Measurements from ENCODE around the gene TRPC4AP. TPM values are rescaled to one million over a fixed set of nuclear protein-coding genes. Genes with fewer than 3 reads are reported as not detected.
A peak's percentile ranks its signal among the peaks of the same experiment; 100 is the strongest.

The TRPC4AP gene
- total and polyA plus RNA-seq, 11 donors = 21.2 to 51.8 (median 38.6) TPM

GRCh38 chr20:35091816-35092523 lies 637 bp downstream of the TRPC4AP start:
- H3K4me1 ChIP-seq = peaks cover 4 to 53% (median 40%) of the 10 kb centered on the region in 12 donors
- intact Hi-C loops (cut with DNase I) = loop anchor here in 7 of 10 donors (2.0 to 10.0 kb wide), 9 partner anchors 55 to 257 kb away; partner anchors contain the start of genes GGT7 (in 5 of the 7), ACSS2 (in 2 of the 7), EDEM2 (in 2 of the 7) and GSS (in 1 of the 7)

DNA sequence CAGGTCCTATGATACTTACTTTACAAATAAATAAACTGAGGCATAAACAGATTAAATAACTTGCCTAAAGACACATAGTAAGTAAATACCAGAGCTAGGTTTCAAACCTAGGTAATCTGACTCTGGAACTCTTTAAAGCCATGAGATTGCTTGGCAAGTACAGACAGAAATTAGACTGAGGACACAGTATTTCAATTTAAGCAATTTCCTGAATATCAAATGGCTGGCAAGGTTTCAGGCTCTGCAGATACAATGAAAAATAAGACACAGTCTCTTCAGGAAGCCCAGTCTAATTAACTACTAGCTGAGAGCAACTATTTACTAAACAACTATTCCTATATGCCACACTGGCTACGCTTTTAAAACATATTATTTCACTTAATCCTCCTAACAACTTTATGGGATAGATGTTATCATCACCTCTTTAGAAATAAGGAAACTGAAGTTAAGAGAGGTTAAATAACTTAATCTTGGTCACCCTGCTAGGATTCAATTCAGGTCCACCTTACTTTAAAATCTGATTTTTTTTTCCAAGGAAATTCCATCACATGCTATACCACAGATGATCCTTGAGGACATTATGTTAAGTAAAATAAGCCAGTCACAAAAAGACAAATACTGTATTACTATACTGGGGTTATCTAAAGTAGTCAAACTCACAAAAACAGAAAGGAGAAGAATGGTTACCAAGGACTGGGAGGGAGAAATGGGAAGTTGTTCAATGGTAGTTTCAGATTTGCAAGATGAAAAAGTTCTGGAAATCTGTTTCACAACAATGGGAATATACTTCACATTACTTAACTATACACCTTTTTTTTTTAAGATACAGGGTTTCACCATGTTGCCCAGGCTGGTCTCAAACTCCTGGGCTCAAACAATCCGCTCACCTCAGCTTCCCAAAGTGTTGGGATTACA lies 4.1 kb downstream of the TRPC4AP start:
- intact Hi-C loops (cut with DNase I) = loop anchor here in 2 of 10 donors (10.0 kb wide), 2 partner anchors 54 to 74 kb away; no protein-coding TSS in a partner anchor
- no peaks in the 10 kb centered on the region for H3K27me3 ChIP-seq
- no peak overlapping the region for H3K4me3 ChIP-seq
- peaks cover 4 to 63% (median 40%) of the 10 kb centered on the region in 12 donors for H3K4me1 ChIP-seq
- ATAC-seq (no peak), DNase-seq (no peak)
- peaks cover 0 to 19% (median 11%) of the 10 kb centered on the region in 9 donors for H3K36me3 ChIP-seq
- H3K27ac ChIP-seq = peak overlapping the region in 1 of 12 donors; percentile 52
- 77 to 86% (median 83%) methylated on average over 2 of the region's 2 CpGs for WGBS, 4 donors
- H3K9me3 ChIP-seq = no peaks in the 10 kb centered on the region
- no peak for TF ChIP-seq POLR2A (IDR thresholded peaks at IDR 0.05)
- no peak for TF ChIP-seq CTCF (IDR thresholded peaks at IDR 0.05)

More at GRCh38 chr20:35091816-35092523, 637 bp downstream of the TRPC4AP start:
- peaks cover 0 to 15% (median 9%) of the 10 kb centered on the region in 9 donors for H3K36me3 ChIP-seq
- no peaks in the 10 kb centered on the region for H3K9me3 ChIP-seq
- DNase-seq (peak in 3 of 5 donors; percentile 74 to 88 (median 83)), ATAC-seq (no peak)
- H3K27ac ChIP-seq = peak overlapping the region; percentile 76 to 97 (median 92)
- H3K4me3 ChIP-seq = peak overlapping the region; percentile 68 to 97 (median 84)
- no peak for TF ChIP-seq POLR2A (IDR thresholded peaks at IDR 0.05)
- TF ChIP-seq CTCF (IDR thresholded peaks at IDR 0.05) = no peak
- WGBS, 4 donors = 0 to 1% (median 1%) methylated on average over 22 to 28 of the region's 28 CpGs
- no peaks in the 10 kb centered on the region for H3K27me3 ChIP-seq

DNA sequence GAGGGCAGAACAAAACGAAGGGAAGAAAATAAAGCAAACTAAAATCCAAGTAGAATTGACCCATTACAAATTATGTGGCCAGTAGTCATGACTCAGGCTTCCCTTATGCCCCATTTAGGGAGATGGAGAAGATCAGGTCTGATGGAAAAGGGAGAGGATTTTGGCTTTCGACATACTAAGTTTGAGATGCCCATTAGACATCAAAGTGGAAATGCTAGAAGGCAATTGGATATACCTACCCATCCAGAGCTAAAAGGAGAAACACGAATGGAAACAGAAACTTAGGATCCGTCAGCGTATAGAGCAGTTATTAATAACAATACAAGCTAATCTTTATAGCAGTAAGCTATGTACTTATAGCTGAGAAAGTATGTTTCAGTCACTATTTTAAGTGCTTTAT lies 4.8 kb downstream of the TRPC4AP start:
- DNase-seq (no peak), ATAC-seq (no peak)
- H3K36me3 ChIP-seq = peaks cover 0 to 19% (median 11%) of the 10 kb centered on the region in 9 donors
- no peaks in the 10 kb centered on the region for H3K27me3 ChIP-seq
- TF ChIP-seq POLR2A (IDR thresholded peaks at IDR 0.05) (no peak), CTCF (IDR thresholded peaks at IDR 0.05) (no peak)
- H3K9me3 ChIP-seq = no peaks in the 10 kb centered on the region
- WGBS, 4 donors = 54 to 66% (median 65%) methylated on average over 5 of the region's 5 CpGs
- peaks cover 4 to 58% (median 36%) of the 10 kb centered on the region in 12 donors for H3K4me1 ChIP-seq
- intact Hi-C loops (cut with DNase I) = loop anchor here in 2 of 10 donors (10.0 kb wide), 2 partner anchors 53 to 73 kb away; no protein-coding TSS in a partner anchor
- H3K4me3 ChIP-seq = no peak overlapping the region
- peak overlapping the region in 1 of 12 donors; percentile 52 for H3K27ac ChIP-seq
